Measurements from ENCODE around the gene SLC36A3.
"Not testable (repeated sequence)": the region's sequence is repeated elsewhere in the genome, so short reads cannot be mapped to it uniquely, and the experiment has no call there.

Gene SLC36A3

DNA sequence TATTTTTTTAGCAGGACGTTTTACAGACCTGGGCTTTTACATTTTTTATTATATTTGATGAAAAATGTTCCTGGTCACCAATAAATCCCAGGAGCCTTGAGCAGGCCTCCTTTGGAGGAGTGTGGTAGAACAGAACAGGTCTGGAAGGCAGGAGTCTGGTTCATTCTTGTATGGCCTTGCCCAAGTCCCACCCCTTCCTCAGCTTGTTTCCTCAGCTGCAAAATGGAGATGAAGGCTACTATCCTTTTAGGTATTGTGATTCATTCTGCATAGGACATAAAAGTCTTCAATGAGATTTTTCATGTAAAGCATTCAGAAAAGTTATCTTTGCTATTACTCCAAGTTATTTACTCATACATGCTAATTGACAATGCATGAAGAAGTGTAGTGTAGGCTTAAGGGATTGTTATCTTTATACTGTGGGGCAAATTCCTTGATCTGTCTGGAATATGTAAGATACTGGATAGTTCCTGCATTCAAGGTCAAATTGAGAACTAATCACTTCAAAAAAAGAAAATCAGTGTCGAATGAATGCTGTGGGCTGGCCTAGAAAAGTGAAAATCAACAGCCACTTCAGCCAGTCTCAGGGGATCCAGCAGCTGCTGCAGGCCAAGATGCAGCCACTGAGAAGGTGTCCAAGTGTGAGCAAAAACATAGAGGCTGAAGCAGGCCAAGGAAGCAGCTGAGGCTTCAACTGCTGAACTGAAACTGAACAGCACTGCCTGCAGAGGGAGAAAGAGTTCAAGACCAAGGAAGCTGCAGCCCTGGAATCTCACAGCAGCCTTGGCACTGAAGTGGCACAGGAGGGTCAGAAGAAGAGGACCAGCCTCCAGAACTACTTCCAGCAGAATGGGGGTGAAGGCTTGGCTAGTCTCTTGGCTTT is 15.5 kb upstream of the SLC36A3 start:
- TF ChIP-seq, protein P1, sequence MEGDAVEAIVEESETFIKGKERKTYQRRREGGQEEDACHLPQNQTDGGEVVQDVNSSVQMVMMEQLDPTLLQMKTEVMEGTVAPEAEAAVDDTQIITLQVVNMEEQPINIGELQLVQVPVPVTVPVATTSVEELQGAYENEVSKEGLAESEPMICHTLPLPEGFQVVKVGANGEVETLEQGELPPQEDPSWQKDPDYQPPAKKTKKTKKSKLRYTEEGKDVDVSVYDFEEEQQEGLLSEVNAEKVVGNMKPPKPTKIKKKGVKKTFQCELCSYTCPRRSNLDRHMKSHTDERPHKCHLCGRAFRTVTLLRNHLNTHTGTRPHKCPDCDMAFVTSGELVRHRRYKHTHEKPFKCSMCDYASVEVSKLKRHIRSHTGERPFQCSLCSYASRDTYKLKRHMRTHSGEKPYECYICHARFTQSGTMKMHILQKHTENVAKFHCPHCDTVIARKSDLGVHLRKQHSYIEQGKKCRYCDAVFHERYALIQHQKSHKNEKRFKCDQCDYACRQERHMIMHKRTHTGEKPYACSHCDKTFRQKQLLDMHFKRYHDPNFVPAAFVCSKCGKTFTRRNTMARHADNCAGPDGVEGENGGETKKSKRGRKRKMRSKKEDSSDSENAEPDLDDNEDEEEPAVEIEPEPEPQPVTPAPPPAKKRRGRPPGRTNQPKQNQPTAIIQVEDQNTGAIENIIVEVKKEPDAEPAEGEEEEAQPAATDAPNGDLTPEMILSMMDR (conservative IDR thresholded peaks at IDR 0.05; ENCODE audit: low read length): peak; percentile 39
- DNase-seq (ENCODE audit: low read depth): peak; percentile 20

DNA sequence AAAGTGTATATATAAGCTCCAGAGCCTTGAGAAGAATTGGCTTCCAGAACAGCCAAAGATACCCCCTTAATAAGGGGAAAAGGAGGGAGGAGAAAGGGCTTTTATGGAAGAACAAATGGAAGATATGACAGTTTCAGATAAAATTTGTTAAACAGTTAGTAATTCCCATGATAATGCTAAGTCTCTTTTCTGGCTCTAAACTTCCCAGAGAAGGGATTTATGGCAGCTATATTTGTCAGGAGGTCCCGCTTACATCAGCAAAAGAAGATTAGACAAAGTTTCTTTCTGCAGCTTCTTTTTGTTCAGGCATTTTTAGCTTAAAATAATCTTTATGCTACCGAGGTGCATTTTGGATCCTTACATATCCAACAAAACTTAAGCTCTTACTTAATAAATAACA is 14.3 kb upstream of the SLC36A3 start:
- no peak overlapping the region for H3K4me3 ChIP-seq (ENCODE audit: low read length)
- DNase-seq (ENCODE audit: low read depth): no peak
- TF ChIP-seq, protein P1 (conservative IDR thresholded peaks at IDR 0.05; ENCODE audit: low read length): no peak

More for the DNA sequence above, 15.5 kb upstream of the SLC36A3 start:
- H3K4me3 ChIP-seq (ENCODE audit: low read length): no peak overlapping the region

DNA sequence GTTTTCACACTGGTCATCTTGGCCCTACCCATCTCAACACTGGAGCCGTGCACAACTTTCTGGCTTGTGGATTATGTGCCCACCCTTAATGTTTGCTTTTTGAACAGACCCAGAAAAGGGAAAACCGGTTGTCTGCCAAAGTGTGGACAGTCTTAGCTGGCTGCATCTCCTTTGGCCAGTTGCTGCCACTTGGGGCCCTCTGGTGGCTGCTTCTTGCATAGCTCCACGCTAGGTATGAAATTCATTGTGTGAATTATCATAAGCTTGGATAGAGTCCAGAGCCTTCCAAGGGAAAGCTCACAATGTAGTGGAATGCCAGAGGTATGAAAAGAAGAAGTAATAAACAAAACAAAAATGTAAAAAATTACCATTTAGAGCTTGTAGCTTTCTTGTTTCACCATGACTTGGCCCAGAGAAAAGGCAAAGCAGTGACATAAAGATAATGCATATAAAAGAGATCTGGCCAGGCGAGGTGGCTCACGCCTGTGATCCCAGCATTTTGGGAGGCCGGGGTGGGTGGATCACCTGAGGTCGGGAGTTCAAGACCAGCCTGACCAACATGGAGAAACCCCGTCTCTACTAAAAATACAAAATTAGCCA is 12.5 kb upstream of the SLC36A3 start:
- TF ChIP-seq, protein P1 (conservative IDR thresholded peaks at IDR 0.05; ENCODE audit: low read length): peak; percentile 92
- H3K4me3 ChIP-seq (ENCODE audit: low read length): no peak overlapping the region
- DNase-seq (ENCODE audit: low read depth): peak; percentile 60

DNA sequence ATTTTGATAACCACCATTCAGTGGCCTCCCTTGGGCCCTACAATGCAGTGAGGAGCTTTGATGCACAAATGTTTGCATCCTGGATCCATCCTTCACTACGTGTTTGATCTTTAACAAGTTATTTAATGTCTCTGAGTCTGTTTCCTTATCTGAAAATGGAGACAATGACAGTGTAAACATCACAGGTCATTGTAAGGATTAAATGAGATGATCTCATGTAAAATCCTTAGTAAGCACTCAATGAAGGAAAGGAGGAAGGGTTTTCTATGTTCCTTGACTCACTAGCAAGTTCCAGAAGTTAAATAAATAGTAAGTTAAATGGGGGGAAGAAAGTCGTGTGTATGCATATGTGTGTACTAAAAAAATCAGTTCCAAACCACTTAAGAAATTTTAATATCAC is 9.8 kb upstream of the SLC36A3 start:
- TF ChIP-seq, protein P1 (conservative IDR thresholded peaks at IDR 0.05; ENCODE audit: low read length): no peak
- no peak for DNase-seq (ENCODE audit: low read depth)
- no peak overlapping the region for H3K4me3 ChIP-seq (ENCODE audit: low read length)

DNA sequence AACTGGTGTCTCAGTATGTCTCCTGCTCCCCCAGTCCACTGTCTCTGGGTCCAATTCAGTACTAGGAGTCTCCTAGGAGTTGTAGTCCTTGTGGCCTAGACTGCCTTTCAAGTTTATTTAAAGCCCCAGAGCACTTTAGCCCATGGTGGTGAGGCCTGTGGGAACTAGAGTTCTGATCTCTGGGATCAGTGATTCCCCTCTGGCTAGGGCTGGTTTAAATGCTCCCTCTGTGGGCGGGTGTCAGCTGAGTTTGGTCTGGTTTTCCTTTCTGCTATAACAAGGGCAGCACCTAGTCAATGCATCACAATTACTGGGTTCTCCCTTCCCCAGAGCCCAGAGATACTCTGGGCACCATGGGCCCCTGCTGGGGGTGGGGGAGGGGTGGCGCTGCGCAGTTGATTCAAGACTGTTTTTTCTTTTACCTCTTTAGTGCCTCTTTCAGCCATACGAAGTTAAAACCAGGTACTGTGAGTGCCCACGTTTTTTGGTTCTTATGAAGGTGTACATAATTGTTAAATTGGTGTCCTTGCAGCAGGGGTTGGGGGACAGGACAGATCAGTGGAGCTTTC is 9.3 kb upstream of the SLC36A3 start:
- H3K4me3 ChIP-seq (ENCODE audit: low read length): no peak overlapping the region
- TF ChIP-seq, protein P1 (conservative IDR thresholded peaks at IDR 0.05; ENCODE audit: low read length): no peak
- DNase-seq (ENCODE audit: low read depth): no peak

DNA sequence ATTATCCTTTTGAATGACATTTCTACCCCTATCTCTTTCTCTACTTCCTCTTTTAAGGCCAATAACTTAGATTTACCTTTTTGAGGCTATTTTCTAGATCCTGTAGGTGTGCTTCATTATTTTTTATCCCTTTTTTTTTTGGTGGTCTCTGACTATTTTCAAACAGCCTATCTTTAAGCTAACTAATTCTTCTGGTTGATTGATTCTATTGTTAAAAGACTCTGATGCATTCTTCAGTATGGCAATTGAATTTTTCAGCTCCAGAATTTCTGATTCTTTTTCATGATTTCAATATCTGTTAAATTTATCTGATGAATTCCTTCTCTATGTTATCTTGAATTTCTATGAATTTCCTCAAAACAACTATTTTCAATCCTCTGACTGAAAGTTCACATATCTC is 7.4 kb upstream of the SLC36A3 start:
- H3K4me3 ChIP-seq (ENCODE audit: low read length): no peak overlapping the region
- no peak for DNase-seq (ENCODE audit: low read depth)
- TF ChIP-seq, protein P1 (conservative IDR thresholded peaks at IDR 0.05; ENCODE audit: low read length): no peak

DNA sequence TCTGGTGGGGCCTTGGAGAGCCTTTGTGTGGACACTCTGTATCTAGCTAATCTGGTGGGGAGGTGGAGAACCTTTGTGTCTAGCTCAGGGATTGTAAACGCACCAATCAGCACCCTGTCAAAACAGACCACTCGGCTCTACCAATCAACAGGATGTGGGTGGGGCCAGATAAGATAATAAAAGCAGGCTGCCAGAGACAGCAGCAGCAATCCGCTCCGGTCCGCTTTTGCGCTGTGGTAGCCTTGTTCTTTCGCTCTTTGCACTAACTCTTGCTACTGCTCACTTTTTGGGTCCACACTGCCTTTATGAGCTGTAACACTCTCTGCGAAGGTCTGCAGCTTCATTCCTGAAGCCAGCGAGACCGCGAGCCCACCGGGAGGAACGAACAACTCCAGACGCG is 6.3 kb upstream of the SLC36A3 start:
- not testable (repeated sequence) for DNase-seq (ENCODE audit: low read depth)

DNA sequence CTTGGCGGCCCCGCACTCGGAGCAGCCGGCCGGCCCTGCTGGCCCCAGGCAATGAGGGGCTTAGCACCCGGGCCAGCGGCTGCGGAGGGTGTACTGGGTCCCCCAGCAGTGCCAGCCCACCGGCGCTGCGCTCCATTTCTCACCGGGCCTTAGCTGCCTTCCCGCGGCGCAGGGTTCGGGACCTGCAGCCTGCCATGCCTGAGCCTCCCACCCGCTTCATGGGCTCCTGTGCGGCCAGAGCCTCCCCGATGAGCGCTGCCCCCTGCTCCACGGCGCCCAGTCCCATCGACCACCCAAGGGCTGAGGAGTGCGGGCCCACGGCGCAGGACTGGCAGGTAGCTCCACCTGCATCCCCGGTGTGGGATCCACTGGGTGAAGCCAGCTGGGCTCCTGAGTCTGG is 5.7 kb upstream of the SLC36A3 start:
- H3K4me3 ChIP-seq (ENCODE audit: low read length); DNase-seq (ENCODE audit: low read depth): not testable (repeated sequence)

More for the DNA sequence above, 6.3 kb upstream of the SLC36A3 start:
- H3K4me3 ChIP-seq (ENCODE audit: low read length): not testable (repeated sequence)

Data from AG10803 (cell line).